GM21717 (cell line): ENCODE measurements around the gene VWA3B.
"Not testable (repeated sequence)": the region's sequence is repeated elsewhere in the genome, so short reads cannot be mapped to it uniquely, and the experiment has no call there.

Source experiments
- ATAC-seq: cut with Tn5 transposase; IDR thresholded peaks from one replicate; pipeline ENCODE4 v1.9.1; 2021; ENCODE audit warnings: mild to moderate bottlenecking, moderate library complexity; ENCODE audit not compliant: unreplicated experiment

The VWA3B gene

GRCh38 chr2:98295721-98296414, 208.9 kb downstream of the VWA3B start:
- no peak for ATAC-seq

- no peak for ATAC-seq
Observed at GRCh38 chr2:98296440-98296839, 209.5 kb downstream of the VWA3B start.

- no peak for ATAC-seq
Observed at GRCh38 chr2:98297817-98298682, 211.1 kb downstream of the VWA3B start.

GRCh38 chr2:98298683-98299164, 211.8 kb downstream of the VWA3B start:
- ATAC-seq = no peak

- no peak for ATAC-seq
Observed at GRCh38 chr2:98299211-98299905, 212.4 kb downstream of the VWA3B start.

- ATAC-seq = no peak
Observed at GRCh38 chr2:98300141-98300874, 213.3 kb downstream of the VWA3B start.

GRCh38 chr2:98301469-98301868, 214.5 kb downstream of the VWA3B start:
- no peak for ATAC-seq

- not testable (repeated sequence) for ATAC-seq
Observed at GRCh38 chr2:98307131-98307696, 220.2 kb downstream of the VWA3B start.

GRCh38 chr2:98308068-98308467, 221.1 kb downstream of the VWA3B start:
- no peak for ATAC-seq

GRCh38 chr2:98308532-98308931, 221.6 kb downstream of the VWA3B start:
- no peak for ATAC-seq

GRCh38 chr2:98309580-98309979, 222.6 kb downstream of the VWA3B start:
- ATAC-seq = no peak

GRCh38 chr2:98310010-98310409, 223.0 kb downstream of the VWA3B start:
- ATAC-seq = no peak

GRCh38 chr2:98311090-98311489, 224.1 kb downstream of the VWA3B start:
- no peak for ATAC-seq

GRCh38 chr2:98311771-98312545, 225.0 kb downstream of the VWA3B start:
- ATAC-seq = no peak

- ATAC-seq = no peak
Observed at GRCh38 chr2:98313492-98314250, 226.7 kb downstream of the VWA3B start.

- ATAC-seq = no peak
Observed at GRCh38 chr2:98314251-98314650, 227.3 kb downstream of the VWA3B start.

- no peak for ATAC-seq
Observed at GRCh38 chr2:98315957-98316356, 229.0 kb downstream of the VWA3B start.

- no peak for ATAC-seq
Observed at GRCh38 chr2:98317214-98317613, 230.2 kb downstream of the VWA3B start.

- ATAC-seq = not testable (repeated sequence)
Observed at GRCh38 chr2:98320171-98320570, 233.2 kb downstream of the VWA3B start.
